ENCODE results near the gene SLC22A17. TPM values are rescaled to one million over a fixed set of nuclear protein-coding genes. Genes with fewer than 3 reads are reported as not detected.

The SLC22A17 gene
- total and polyA plus RNA-seq, 2 of the 13 experiments (the other 11 are each of a cell fraction or from before 2014, with no cell fraction given), result 0.95 to 1.1 TPM

- TF ChIP-seq KMT2A (CRISPR knock-in tag; IDR thresholded peaks at IDR 0.05), result peak; percentile 61; the same call in 1 of the 2 replicates
- no peak; the same call in 1 of the 2 replicates for TF ChIP-seq ZNF800 (CRISPR knock-in tag; IDR thresholded peaks at IDR 0.05)
- TF ChIP-seq MAX (IDR thresholded peaks at IDR 0.05), result no peak
- no peak for TF ChIP-seq ZNF552 (CRISPR knock-in tag; IDR thresholded peaks at IDR 0.05; ENCODE audit: borderline replicate concordance)
- 0 out of 2 replicates have a peak, but pooled peaks have one; percentile 31 for TF ChIP-seq KAT7 (CRISPR knock-in tag; IDR thresholded peaks at IDR 0.05; ENCODE audit: borderline replicate concordance)
- TF ChIP-seq ZNF879 (CRISPR knock-in tag; IDR thresholded peaks at IDR 0.05), result no peak
- peak; percentile 12; the same call in 1 of the 2 replicates for TF ChIP-seq ZNF160 (CRISPR knock-in tag; IDR thresholded peaks at IDR 0.05)
- TF ChIP-seq ZBED4 (CRISPR knock-in tag; IDR thresholded peaks at IDR 0.05; ENCODE audit: borderline replicate concordance), result peak; percentile 76
- TF ChIP-seq MYC (CRISPR knock-in tag; IDR thresholded peaks at IDR 0.05; ENCODE audit: borderline replicate concordance), result peak; percentile 83
- TF ChIP-seq ARNT2 (CRISPR knock-in tag; IDR thresholded peaks at IDR 0.05; ENCODE audit: low read depth), result peak; percentile 96
- peak; percentile 28 for TF ChIP-seq TEF (CRISPR knock-in tag; IDR thresholded peaks at IDR 0.05)
- TF ChIP-seq KDM1A (CRISPR knock-in tag; IDR thresholded peaks at IDR 0.05), result peak; percentile 77; the same call in 1 of the 2 replicates
- peak; percentile 80; the same call in 1 of the 2 replicates for TF ChIP-seq MXD1 (CRISPR knock-in tag; IDR thresholded peaks at IDR 0.05)
- TF ChIP-seq TFAP4 (IDR thresholded peaks at IDR 0.05; ENCODE audit: borderline replicate concordance, low read depth), result no peak; the same call in 1 of the 2 replicates
- no peak for TF ChIP-seq ATRX (CRISPR knock-in tag; IDR thresholded peaks at IDR 0.05; ENCODE audit: borderline replicate concordance)
- TF ChIP-seq HDAC2 (CRISPR knock-in tag; IDR thresholded peaks at IDR 0.05), result peak; percentile 79; the same call in 1 of the 2 replicates
- peak; percentile 7; the same call in 1 of the 2 replicates for TF ChIP-seq ZBTB4 (CRISPR knock-in tag; IDR thresholded peaks at IDR 0.05; ENCODE audit: borderline replicate concordance)
These were observed 51.3 kb downstream of the SLC22A17 start (continued) for GRCh38 chr14:23301288-23301968.
